ENCODE data around the gene EEFSEC. TPM values are rescaled to one million over a fixed set of nuclear protein-coding genes. Genes with fewer than 3 reads are reported as not detected.

Gene EEFSEC
- polyA plus RNA-seq, 1 donor (not counting 4 experiments of a cell fraction or from before 2014, with no cell fraction given) = 8.7 TPM

DNA sequence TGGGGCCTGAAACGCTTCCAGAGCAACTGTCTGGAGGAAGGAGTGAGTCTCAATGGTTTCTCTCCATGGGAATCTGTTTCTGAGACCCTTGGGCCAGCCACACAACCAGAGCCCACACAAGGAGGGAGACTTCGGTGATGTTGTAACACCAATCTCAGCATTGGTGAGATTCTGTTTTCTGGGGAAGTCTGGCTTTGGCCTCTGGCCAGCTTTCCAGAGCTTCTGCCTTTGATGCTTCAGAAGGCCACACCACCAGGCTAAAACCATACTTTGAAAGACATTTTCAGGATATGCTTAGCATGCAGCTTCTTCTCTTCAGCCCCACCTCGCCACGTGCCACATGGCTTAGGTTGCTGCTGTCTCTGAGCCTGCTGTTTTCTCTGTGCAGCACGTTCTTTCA is 3.6 kb upstream of the EEFSEC start:
- Histone ChIP-seq H3K27me3 (ENCODE audit: control insufficient read depth, extremely low read depth, insufficient read depth, low read length) (no peaks in the 10 kb centered on the region), H3K9me3 (ENCODE audit: control insufficient read depth, low read depth, low read length) (no peaks in the 10 kb centered on the region), H3K36me3 (ENCODE audit: control insufficient read depth in 2 of 2, extremely low read depth in 1 of 2, insufficient read depth in 2 of 2, low read length in 2 of 2) (no peaks in the 10 kb centered on the region), H3K9ac (ENCODE audit: control insufficient read depth, extremely low read depth, insufficient read depth, low read length) (no peak overlapping the region), H2AFZ (ENCODE audit: control insufficient read depth, low read length) (no peak overlapping the region), H3K79me2 (ENCODE audit: control insufficient read depth, insufficient read depth, low read length) (peaks cover 2% of the 10 kb centered on the region), H3K4me3 (ENCODE audit: control insufficient read depth in 2 of 3, extremely low read depth in 1 of 3, insufficient read depth in 2 of 3, low read depth in 1 of 3, low read length in 3 of 3) (no peak overlapping the region), H4K20me1 (ENCODE audit: control insufficient read depth, extremely low read depth, insufficient read depth, low read length) (no peaks in the 10 kb centered on the region), H3K27ac (ENCODE audit: control insufficient read depth, insufficient read depth, low read length) (no peak overlapping the region), H3K4me2 (ENCODE audit: control insufficient read depth, extremely low read depth, insufficient read depth, low read depth, low read length) (no peak overlapping the region), H3K4me1 (ENCODE audit: control insufficient read depth, extremely low read depth, insufficient read depth, low read length) (peaks cover 5% of the 10 kb centered on the region), H3K9me1 (ENCODE audit: control insufficient read depth, extremely low read depth, insufficient read depth, low read length) (no peaks in the 10 kb centered on the region)
- dilution Hi-C loops (cut with MboI; ENCODE audit: extremely low pct_ligation_motif_present, low sequenced_read_pairs) = no loop called here
- no peak for DNase-seq (ENCODE audit: low read depth, low spot score)
- FAIRE-seq = no peak
- TF ChIP-seq, protein P1, sequence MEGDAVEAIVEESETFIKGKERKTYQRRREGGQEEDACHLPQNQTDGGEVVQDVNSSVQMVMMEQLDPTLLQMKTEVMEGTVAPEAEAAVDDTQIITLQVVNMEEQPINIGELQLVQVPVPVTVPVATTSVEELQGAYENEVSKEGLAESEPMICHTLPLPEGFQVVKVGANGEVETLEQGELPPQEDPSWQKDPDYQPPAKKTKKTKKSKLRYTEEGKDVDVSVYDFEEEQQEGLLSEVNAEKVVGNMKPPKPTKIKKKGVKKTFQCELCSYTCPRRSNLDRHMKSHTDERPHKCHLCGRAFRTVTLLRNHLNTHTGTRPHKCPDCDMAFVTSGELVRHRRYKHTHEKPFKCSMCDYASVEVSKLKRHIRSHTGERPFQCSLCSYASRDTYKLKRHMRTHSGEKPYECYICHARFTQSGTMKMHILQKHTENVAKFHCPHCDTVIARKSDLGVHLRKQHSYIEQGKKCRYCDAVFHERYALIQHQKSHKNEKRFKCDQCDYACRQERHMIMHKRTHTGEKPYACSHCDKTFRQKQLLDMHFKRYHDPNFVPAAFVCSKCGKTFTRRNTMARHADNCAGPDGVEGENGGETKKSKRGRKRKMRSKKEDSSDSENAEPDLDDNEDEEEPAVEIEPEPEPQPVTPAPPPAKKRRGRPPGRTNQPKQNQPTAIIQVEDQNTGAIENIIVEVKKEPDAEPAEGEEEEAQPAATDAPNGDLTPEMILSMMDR (optimal IDR thresholded peaks at IDR 0.05 in 1 of 3, IDR thresholded peaks at IDR 0.05 in 1 of 3, conservative IDR thresholded peaks at IDR 0.05 in 1 of 3; ENCODE audit: extremely low read depth in 1 of 3, insufficient read depth in 2 of 3, low read length in 3 of 3) = no peak
- no peak for TF ChIP-seq EZH2 (IDR thresholded peaks at IDR 0.05; ENCODE audit: low read length)

DNA sequence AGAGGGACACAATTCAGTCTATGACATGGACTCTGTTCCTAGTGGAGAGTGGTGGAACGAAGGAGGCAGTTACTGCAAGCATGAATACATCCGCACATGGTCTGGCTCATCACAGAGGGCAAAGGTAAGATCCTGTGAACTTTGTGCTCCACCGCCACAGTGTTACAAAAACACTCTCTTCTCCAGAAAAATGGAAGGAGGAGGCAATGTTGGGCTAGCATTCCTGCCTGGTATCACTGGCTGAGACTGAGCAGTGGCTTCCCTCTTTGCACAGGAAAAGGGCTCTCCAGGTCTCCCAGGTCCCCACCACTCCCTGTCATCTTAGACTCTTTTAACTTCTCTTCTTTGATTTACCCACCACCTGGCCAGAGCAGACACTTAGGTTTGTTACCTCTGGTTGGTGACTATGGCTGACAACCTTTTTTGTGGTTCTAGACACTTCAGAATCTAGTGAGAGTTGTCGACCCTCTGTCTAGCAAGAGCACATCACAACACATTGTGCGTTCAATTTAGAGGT is 1.5 kb upstream of the EEFSEC start:
- FAIRE-seq (no peak), DNase-seq (ENCODE audit: low read depth, low spot score) (no peak)
- Histone ChIP-seq H3K27me3 (ENCODE audit: control insufficient read depth, extremely low read depth, insufficient read depth, low read length) (no peaks in the 10 kb centered on the region), H3K4me1 (ENCODE audit: control insufficient read depth, extremely low read depth, insufficient read depth, low read length) (peaks cover 5% of the 10 kb centered on the region), H3K9ac (ENCODE audit: control insufficient read depth, extremely low read depth, insufficient read depth, low read length) (no peak overlapping the region), H4K20me1 (ENCODE audit: control insufficient read depth, extremely low read depth, insufficient read depth, low read length) (no peaks in the 10 kb centered on the region), H3K4me2 (ENCODE audit: control insufficient read depth, extremely low read depth, insufficient read depth, low read depth, low read length) (no peak overlapping the region), H3K9me3 (ENCODE audit: control insufficient read depth, low read depth, low read length) (no peaks in the 10 kb centered on the region), H3K36me3 (ENCODE audit: control insufficient read depth in 2 of 2, extremely low read depth in 1 of 2, insufficient read depth in 2 of 2, low read length in 2 of 2) (peaks cover 0 to 5% of the 10 kb centered on the region in 2 experiments), H2AFZ (ENCODE audit: control insufficient read depth, low read length) (no peak overlapping the region), H3K27ac (ENCODE audit: control insufficient read depth, insufficient read depth, low read length) (no peak overlapping the region), H3K9me1 (ENCODE audit: control insufficient read depth, extremely low read depth, insufficient read depth, low read length) (no peaks in the 10 kb centered on the region), H3K4me3 (ENCODE audit: control insufficient read depth in 2 of 3, extremely low read depth in 1 of 3, insufficient read depth in 2 of 3, low read depth in 1 of 3, low read length in 3 of 3) (no peak overlapping the region), H3K79me2 (ENCODE audit: control insufficient read depth, insufficient read depth, low read length) (peaks cover 7% of the 10 kb centered on the region)
- TF ChIP-seq, protein P1 (optimal IDR thresholded peaks at IDR 0.05 in 1 of 3, IDR thresholded peaks at IDR 0.05 in 1 of 3, conservative IDR thresholded peaks at IDR 0.05 in 1 of 3; ENCODE audit: extremely low read depth in 1 of 3, insufficient read depth in 2 of 3, low read length in 3 of 3) = no peak
- TF ChIP-seq EZH2 (IDR thresholded peaks at IDR 0.05; ENCODE audit: low read length) = no peak
- dilution Hi-C loops (cut with MboI; ENCODE audit: extremely low pct_ligation_motif_present, low sequenced_read_pairs) = no loop called here
